ENCODE data around the gene PCLO.
"Not testable (repeated sequence)": the region's sequence is repeated elsewhere in the genome, so short reads cannot be mapped to it uniquely, and the experiment has no call there.

Gene PCLO

DNA sequence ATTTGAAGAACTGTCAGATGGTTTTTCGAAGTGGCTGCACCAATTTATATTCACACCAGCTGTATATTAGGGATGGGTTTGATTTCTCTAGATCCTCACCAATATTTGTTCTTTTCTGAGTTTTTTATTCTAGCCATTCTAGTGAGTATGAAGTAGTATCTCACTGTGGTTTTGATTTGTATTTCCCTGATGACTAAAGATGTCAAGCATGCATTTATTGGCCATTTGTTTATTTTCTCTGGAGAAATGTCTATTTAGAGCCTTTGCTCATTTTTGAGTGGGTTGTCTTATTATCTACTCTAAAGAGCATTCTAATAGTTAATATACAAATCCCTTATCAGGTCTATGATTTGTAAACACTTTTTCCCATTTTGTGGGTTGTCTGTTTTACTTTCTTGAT lies 123.9 kb downstream of the PCLO start:
- DNase-seq, result no peak

DNA sequence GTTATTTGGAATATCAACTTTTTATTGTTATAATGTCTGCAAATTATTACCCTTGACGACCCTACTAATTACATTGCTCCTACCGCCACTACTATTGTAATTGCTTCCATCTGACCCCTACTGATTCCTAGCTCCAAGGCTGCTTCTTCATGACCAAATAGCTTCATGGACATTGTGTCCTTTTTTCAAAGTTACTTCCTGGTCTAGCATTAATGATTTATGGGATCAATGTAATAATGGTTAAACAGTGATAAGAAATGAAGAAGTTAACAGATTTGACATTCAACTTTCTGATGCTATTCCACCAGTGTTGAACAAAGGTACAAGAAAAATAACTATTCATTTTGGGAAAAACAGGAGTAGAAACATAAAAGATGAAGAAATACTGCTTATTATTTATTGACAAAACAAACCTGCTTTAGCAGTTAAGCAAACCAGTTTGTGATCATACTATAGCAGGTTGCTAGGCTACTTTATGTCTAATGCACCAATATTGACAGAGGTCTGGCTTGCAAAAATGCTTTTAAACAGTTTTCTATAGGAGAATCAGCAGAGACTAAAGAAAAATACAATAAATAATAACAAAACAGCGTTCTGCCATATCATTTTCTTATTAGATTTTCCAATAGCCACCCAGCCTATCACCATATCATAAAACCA lies 125.8 kb downstream of the PCLO start:
- DNase-seq, result no peak

DNA sequence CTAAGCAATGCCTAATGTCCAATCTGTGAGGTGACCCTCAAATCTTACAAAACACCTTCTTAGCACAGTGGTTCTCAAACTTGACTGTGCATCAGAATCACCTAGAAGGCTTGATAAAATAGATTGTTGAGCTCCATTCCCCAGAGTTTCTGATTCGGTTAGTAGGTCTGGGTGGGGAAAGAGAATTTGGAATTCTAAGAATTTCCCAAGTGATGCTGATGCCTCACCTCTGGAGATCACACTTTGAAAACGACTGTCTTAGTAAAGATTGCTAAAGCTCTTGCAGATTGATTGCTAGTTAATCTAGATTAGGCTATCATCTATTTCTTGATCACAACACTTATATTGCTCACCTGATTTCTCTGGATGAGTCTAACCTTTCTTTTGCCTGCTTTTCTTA lies 126.6 kb downstream of the PCLO start:
- DNase-seq, result no peak

DNA sequence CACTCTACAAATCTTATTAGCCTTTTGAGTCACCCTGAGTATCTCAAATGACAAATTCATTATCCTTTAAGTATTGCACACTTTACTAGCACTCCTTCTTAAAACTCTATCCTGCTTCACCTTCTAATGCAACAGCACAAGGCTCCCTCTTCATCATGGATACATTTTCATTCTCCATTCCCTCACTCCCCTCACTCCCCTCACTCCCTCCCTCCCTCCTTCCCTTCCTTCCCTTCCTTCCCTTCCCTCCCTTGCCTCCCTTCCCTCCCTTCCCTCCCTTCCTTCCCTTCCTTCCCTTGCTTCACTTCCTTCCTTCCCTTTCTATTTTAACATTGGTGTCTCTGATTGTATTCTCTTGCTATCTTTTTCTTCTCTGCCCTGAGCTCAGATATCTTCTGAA lies 130.5 kb downstream of the PCLO start:
- no peak for DNase-seq

DNA sequence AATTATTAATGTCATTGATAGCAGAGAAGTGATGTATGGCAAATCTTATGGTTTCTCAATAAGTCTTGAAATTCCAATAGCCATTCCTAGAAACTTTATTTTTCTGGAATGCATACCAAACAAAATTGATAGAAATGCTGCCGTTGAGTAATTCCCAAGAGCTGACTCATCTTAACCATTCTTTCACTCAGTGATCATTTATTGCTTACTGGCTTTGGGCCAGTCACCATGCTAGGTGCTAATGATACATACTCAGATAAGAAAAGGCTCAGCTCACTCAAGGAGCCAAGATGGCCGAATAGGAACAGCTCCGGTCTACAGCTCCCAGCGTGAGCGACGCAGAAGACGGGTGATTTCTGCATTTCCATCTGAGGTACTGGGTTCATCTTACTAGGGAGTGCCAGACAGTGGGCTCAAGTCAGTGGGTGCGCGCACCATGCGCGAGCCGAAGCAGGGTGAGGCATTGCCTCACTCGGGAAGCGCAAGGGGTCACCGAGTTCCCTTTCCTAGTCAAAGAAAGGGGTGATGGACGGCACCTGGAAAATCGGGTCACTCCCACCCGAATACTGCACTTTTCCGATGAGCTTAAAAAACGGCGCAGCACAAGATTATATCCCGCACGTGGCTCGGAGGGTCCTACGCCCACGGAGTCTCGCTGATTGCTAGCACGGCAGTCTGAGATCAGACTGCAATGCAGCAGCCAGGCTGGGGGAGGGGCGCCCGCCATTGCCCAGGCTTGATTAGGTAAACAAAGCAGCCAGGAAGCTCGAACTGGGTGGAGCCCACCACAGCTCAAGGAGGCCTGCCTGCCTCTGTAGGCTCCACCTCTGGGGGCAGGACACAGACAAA lies 138.6 kb downstream of the PCLO start:
- not testable (repeated sequence) for DNase-seq

DNA sequence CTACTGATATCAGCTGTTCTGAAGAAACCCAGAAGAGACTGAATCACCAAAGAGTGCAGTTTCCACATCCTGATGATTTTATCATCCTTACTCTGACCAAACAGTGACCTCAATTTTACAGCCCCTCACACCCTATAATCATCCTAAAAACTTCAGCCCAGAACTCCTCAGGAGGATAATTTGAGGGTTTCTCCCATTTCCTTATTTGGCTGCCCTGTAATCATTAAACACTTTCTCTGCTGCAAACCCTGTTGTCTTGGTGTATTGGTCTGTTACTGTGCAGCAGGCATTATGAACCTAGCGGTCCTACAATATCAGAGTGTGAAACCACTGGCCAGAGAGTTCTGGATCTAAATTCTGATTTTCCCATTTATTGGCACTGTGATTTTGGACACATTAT lies 141.7 kb downstream of the PCLO start:
- no peak for DNase-seq

DNA sequence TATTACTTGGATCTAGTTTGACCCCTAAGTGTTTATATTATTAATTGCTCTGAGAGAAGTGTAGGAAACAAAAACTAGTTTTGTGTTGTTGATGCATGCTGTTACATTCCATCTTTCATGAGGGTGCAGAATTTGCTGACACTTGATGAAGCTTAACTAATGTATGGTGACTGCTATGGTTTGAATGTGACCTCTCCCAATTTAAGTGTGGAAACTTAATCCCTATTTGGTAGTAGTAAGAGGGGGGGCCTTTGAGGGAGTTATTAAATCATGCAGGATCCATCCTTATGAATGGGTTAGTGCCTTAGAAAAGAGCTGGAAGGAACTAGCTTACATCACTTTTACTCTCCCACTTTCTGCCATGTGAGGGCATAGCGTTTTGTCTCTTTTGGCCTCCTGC lies 142.5 kb downstream of the PCLO start:
- DNase-seq, result no peak

DNA sequence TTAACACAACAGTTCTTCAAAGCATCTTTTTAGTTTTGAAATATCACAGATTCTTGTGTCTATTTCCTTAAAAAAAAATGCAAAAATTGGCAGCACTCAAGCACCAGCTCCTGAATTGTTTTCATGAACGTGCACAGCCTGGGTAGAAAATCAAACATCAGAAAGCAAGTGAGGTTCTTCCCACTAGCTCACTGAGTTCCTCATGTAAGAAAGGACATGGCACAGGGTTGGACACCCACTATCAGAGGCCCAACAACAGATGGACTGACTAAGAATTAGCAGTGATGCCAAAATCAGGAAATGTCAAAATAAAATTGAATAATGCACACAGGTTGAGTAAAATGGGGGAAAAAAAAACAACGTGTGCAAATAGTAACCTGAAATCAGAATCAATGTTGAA lies 146.8 kb downstream of the PCLO start:
- DNase-seq, result no peak

DNA sequence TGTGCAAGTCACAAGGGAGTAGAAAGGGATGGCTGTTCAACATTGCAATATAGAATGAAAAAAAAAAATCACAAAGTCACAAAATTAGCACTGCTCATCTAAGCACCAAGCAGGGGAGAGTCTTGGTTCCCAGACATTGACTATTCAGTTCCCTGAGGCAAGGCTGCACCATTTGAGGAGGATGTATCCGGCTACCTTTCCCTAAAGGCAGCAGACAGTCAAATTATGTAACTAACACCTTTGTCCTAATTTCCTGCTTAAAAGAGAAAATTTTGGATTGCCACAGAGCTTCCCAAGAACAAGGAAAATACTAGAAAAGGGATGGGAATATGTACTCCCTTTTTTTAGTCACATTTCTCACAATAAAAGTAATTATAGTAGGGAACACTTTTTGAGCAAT lies 148.1 kb downstream of the PCLO start:
- no peak for DNase-seq

DNA sequence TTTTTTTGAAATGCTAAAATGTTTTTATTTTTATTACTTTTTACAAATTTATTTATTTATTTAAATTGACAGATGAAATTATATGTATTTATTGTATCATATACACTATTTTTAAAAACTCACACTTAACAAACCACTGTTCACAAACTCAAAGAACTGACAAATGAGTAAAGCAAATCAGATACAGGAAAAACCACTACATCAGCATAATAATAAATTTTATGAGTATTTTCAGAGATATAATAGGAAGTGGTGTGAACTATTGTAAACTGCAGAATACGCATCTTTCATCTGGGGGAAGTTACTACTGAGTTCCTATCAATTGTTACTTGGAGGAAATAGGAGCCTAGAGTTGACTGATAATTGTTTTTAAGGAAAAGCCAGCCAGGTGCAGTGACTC lies 150.7 kb downstream of the PCLO start:
- DNase-seq, result no peak

DNA sequence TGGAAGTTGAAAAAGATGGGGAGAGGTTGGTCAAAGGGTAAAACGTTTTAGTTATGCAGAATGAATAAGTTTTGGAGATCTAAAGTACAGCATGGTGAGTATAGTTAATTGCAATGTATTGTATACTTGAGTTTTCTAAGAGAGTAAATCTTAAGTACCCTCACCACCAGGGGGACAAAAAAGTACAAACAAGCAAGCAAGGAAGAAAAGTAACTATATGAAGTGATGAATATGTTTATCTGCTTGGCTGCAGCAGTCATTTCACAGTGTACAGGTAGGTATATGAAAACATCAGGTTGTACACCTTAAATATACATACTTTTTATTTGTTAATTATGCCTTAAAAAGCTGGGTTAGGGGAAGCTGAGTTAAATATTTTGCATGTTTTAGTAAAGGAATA lies 157.3 kb downstream of the PCLO start:
- no peak for DNase-seq

DNA sequence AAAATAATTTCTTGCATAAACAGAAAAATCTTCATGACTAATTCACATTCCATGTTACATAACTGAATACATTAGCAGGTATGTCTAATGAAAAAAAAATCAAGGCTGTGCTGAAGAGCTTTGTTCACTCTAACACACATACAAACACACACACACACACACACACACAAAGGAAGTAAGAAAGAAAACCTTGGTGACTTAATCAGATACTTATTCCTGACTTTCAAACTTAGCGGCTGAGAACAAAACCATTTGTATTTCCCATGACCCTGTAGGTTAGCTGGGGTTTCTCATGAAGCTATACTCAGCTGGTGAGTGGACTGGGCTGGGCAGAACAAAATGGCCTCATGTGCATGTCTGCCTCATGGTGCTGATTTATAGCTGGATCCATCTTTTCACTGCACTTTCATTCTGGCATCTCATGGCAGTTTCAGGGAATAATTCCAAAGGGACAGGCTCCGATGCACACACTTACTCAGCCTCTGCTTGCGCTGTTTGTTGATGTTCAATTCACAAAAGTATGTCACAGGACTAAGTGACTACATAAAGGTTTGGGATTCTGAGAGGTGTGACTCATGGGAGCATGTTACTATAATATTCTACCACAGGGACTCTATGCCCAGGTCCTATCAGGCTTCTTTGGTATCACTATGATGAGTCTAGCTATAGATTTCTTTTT lies 161.2 kb downstream of the PCLO start:
- DNase-seq, result no peak

DNA sequence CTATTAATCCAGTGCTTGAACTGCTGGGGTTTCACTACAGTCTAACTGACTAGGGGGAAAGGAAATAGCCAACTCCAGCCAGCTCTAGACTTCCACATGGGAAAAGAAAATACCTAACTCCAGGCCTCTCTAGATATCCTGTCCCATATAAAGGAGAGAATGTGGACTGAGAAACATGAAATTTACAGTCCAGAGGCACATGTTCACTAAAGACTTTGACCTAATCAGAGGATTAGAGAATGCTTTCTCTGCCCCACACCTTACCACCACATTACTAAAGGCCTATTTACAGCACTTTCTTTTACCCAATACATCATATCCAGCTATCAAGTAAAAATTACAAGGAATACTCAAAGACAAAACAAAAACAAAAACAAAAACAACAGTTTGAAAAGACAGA lies 164.2 kb downstream of the PCLO start:
- no peak for DNase-seq

DNA sequence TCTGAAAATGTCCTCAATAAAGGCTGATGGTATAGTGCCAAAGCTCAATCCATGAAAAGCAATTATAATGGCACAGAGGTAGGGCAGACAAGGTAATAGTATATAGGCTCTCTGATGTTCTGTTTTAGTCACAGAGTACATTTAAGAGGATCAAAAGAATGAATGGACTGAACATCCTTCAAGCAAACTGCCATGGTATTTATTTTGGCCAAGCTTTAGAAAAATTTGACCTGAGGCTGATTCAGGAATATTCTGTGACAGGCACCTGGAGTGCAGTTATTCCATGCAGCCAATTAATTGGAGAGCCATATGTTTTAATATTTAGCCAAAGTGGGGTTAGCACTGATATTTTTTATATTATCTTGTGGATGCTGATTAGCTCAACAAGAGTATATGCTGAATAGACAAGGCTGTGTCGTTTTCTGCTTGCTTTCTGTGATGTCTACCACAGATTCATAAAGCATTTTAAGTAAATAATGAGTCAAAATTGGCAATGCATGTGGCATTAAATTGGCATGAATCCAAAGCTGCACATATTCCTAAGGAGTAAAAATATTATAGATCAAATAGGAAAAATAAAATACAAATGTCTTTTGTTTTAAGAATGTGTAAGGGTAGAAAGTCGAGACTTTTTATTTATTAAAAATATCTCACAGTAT lies 177.4 kb downstream of the PCLO start:
- DNase-seq, result no peak

DNA sequence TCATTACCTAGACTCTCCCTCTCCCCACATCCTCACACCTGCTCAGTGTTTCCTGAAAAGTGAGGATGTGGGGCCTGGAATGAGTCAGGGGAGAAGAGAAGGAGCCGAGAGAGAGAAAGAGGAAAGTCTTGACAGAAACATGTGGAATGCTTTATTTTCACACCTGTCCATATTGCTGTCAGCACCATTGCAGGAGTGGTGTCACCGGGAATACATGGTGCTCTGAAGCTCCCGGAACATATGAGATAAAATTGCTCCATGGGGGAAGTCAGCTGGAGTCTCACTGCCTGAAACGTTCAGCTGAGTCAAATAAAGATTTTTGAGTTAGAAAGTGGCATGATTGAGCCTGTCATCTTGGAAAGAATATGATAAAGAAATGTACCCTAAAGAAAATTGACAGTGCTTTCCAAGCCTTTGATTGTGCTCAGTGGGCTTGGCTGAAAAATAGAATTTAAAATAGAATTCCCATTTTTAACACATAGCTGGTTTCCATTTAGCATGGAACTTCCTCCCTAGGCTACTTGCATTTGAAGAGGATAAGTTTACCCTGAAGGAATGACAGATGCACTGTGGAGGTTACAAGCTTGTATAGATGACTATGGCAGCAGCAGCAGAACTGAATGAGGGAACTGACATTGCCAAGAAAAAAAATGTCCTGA lies 182.4 kb downstream of the PCLO start:
- DNase-seq, result no peak

DNA sequence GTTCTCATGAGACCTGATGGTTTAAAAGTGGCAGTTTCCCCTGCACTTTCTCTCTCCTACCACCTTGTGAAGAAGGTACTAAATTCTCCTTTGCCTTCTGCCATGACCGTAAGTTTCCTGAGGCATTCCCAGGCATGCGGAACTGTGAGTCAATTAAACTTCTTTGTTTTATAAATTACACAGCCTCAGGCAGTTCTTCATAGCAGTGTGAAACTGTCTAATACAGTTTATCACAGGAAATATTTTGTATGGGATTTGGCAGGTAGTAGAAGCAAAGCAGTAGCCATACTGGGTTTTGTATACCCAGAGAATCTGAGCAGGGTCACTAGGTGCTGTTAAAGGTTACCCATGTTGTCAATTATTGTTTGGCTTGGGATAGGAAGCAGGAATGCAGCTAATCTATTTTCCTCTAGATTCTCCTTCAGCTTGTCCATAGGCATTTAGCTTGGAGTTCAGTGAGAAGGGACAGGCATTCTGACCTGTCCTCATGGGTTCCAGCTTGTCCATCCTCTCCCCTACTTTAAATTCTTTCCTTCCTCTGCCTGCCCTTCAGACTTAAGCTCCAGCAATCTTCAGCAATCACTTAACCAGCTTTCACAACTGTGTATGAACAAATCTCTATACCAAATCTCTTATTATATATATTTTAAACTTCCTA lies 186.7 kb downstream of the PCLO start:
- no peak for DNase-seq

DNA sequence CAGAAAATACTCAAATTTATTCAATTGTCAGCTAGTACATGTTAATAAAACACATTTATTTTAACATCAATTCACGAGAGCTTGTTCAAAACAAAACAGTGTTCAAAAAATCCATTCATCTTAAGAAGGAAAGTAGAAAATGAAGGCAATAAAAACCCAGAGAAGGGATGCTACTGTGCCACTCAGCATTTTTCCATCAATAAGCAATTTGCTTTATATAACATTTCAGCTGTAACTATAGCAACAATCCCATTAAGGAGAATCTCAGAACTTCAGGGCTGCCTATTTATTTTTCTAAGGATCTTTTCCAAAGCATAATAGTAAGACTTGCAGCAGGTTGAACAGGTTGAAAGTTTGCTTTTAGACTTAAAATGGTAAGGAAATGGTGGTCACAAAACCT lies 190.5 kb downstream of the PCLO start:
- no peak for DNase-seq

DNA sequence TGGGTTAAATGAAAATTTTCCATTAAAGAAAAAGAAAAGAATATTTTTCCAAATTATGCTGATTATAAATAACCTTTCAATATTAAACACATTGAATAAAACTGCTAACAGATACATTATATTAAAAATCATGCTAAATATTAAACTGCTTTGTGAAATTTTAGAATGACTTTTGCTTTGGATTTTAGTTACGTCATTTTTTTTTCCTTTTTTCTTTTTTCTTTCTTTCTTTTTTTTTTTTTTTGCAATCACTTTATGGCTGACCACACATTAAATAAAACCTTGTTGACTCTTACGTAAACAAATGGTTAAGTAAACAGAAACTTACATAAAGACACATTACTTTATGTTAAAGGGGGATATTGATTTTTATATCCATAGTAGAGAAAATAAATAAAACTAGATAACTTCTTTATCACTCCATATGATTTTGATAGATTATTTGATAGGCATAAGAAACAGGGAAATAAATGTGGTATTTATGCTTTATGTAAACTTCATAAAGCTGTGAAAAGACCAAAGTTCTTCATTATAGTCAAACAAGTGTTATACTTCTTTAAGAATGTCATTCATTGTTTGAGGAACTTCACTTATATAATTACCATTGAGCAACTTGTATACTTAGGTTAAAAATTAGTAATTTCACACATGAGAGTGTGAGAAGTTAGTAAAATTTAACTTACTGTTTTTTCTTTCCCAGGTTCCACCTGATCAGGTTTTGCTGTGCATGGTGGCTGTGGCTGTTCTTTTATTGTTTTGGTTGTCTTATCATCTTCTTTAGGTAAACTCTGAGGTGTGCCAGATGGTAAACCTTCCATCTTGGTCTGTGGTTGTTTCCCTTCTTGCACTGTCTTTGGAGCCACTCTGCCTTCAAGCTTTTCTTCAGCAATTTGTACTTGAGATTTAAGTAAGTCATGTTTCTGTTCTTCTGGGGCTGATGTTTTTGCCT lies 197.3 kb downstream of the PCLO start:
- DNase-seq, result no peak

DNA sequence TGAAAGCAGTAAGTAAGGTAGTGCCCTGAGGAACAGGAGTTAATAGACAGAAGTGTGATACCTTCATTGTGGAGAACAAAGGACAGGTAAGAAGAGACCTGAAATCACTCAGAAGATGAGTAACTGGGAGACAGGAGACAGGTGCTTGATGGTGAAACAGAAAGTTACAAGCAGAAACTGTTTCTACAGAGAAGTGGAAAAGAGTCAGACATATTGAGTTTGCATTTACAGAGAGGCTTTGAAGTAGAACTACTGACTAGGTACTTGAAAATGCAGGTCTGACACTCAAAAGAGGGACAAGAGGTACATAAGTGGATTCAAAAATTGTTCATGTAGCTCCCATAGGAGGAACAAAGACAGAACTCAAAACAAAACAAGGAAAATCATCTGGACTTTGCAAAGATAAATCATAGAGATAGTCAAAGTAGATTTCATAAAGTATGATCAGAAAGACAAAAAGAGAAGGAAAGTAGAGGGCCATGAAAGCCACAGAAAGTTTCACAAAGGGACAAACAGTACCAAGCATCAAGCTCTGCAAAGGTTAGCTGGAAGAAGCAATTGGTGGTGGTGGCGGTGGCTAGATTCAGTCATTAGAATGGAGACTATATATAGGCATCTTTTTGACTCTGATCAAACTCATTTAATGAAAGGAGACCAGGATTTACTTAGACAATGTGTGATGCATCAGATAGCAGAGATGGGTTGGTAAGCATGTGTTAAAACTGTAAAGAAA lies 198.4 kb downstream of the PCLO start:
- no peak for DNase-seq

DNA sequence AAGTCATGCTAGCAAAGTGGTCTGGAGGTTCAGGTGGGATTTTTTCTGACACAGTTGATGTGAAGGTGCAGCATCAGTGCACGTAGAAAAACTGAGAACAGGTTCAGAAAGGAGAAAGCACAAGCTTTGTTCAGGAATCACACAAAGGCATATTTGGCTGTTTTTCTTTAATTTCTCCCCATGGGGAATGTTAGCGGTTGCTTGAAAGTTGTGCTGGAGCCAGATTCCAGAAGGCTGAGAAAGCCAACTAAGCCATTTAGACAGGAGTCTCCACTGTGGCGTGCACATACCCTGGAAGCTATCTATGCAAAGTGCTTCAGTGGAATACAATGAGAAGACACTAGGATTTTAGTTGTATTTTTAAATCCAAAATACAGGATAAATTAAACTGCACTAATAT lies 201.4 kb downstream of the PCLO start:
- no peak for DNase-seq

DNA sequence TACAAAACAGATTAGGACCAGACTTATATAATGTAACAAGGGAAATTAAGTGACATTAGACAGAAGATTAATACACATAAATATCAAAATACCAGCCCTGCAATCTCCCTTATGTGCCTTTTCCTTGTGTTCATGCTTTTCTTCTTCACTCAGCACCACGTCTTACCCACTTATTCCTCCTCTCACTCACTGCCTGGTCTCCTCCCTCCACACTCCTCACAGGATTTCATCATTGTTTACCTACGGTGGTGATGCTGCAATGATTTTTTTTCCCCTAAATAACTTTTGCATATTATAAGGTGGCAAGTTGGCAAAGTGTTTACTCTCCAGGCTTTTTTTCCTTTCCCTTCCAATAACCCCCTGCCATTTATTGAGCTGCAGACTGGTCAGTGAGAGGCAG lies 203.2 kb downstream of the PCLO start:
- no peak for DNase-seq
